ENCODE results near the gene LYL1. TPM values are rescaled to one million over a fixed set of nuclear protein-coding genes. Genes with fewer than 3 reads are reported as not detected.

The LYL1 gene
- total RNA-seq, 1 experiment from 2014 or later = 99.1 TPM

DNA sequence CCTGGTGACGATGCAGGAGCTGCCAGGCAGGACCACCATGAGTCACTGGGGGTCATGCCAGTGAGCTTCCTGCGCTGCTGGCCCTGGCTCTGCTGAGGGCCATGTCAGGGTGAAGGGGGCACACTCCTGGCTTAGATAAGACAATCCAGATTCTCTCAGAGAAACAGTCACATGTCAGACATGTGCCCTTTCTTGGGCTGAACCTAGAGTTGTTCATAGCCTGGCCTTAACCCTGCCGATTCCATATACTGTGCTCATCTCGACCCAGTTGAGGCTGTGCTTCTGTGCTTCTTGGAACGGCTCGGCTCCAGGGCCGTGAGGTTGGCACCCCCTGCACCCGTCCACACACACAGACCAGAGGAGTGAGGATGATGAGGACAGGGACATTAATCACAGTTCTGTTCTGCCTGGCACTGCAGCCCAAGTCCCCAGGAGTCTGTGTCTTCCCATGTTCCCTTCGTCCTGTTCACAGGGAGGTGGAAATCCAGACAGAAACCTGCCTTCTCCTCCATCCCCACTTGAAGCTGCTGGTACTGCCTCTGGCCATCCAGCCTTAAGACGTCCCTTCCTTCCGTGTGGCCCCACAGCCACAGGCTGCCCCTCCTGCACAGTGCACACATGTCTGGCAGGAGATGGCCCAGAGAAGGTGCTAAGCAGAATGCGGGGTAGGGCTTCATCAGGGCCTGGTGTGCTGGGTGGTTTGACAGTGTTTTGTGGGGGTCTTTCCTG is 50.0 kb downstream of the LYL1 start:
- Histone ChIP-seq H4K20me1 (ENCODE audit: insufficient read depth, low read depth, low read length) (no peaks in the 10 kb centered on the region), H3K79me2 (ENCODE audit: low read length) (no peaks in the 10 kb centered on the region), H3K27ac (ENCODE audit: low read length) (no peak overlapping the region), H3K4me3 (ENCODE audit: low read length) (no peak overlapping the region), H3K4me1 (ENCODE audit: low read length) (no peaks in the 10 kb centered on the region; the same call in 1 of the 2 replicates), H3K27me3 (ENCODE audit: low read length) (no peaks in the 10 kb centered on the region), H3K9me3 (ENCODE audit: low read length) (no peaks in the 10 kb centered on the region), H2AFZ (ENCODE audit: low read length) (no peak overlapping the region), H3K9me2 (replicated peaks; ENCODE audit: insufficient read depth, low read length) (no peaks in the 10 kb centered on the region), H3K36me3 (ENCODE audit: insufficient read depth, low read length) (no peaks in the 10 kb centered on the region), H3K9ac (ENCODE audit: low read length) (no peak overlapping the region), H3K4me2 (ENCODE audit: low read depth, low read length, poor library complexity, severe bottlenecking) (no peak overlapping the region)
- no peak for DNase-seq

DNA sequence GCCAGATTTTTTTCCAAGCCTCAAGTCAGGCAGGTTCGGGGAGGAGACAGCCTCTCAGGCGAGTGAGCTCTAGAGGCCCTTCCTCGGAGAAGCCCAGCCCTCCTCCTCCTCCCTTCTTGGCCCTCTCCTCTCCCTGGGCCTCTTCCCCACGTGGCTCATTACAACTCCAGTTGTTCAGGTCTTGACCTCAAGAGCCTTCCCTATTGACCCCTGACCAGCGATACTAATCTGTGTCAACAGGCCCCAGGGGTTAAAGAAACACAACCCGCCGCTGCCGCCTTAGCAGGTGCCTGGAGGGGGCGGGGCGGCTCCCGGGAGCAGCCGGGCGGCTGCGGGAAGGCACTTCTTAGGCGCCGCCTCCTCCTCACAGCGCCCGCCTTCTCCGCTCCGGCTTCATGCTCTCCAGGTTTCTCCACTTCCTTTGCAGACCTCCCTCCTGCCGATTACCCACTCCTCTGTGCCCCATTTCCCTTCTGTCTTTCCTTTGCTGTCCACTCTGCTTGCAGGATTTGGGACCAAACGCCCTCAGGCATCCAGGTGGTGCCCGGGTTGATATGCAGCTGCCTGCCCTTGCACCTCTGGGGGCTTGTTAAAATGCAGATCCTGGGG is 51.0 kb downstream of the LYL1 start:
- Histone ChIP-seq H3K27ac (ENCODE audit: low read length) (no peak overlapping the region), H3K9me3 (ENCODE audit: low read length) (no peaks in the 10 kb centered on the region), H3K36me3 (ENCODE audit: insufficient read depth, low read length) (no peaks in the 10 kb centered on the region), H3K4me3 (ENCODE audit: low read length) (no peak overlapping the region), H3K4me2 (ENCODE audit: low read depth, low read length, poor library complexity, severe bottlenecking) (no peak overlapping the region), H3K9me2 (replicated peaks; ENCODE audit: insufficient read depth, low read length) (no peaks in the 10 kb centered on the region), H3K9ac (ENCODE audit: low read length) (no peak overlapping the region), H3K4me1 (ENCODE audit: low read length) (no peaks in the 10 kb centered on the region; the same call in 1 of the 2 replicates), H3K27me3 (ENCODE audit: low read length) (no peaks in the 10 kb centered on the region), H3K79me2 (ENCODE audit: low read length) (no peaks in the 10 kb centered on the region), H2AFZ (ENCODE audit: low read length) (no peak overlapping the region), H4K20me1 (ENCODE audit: insufficient read depth, low read depth, low read length) (no peaks in the 10 kb centered on the region)
- DNase-seq = no peak

DNA sequence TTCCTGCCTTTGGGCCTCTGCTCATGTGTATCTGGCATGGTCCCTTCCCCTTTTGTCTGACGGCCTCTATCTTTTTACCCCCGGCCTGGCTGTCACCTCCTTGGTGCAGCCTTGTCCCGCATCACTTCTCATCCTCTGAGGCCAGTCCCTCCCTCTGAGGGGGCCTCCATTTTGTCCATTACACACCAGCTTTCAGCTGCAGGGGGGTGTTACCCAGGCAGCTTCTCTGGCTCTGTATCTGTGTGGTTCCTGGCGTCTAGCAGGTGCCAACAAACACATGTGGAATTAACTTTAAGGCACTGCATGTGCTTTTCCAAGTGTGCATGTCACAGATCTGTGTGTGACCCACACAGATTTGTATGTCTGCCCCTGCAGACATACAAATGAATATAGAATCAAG is 52.4 kb downstream of the LYL1 start:
- no peaks in the 10 kb centered on the region; the same call in 1 of the 2 replicates for H3K4me1 ChIP-seq (ENCODE audit: low read length)
- no peak overlapping the region for H3K4me2 ChIP-seq (ENCODE audit: low read depth, low read length, poor library complexity, severe bottlenecking)

More for the DNA sequence above, 52.4 kb downstream of the LYL1 start:
- DNase-seq = no peak
- no peak overlapping the region for H2AFZ ChIP-seq (ENCODE audit: low read length)
- no peaks in the 10 kb centered on the region for H3K27me3 ChIP-seq (ENCODE audit: low read length)
- H3K9ac ChIP-seq (ENCODE audit: low read length) = no peak overlapping the region
- no peak overlapping the region for H3K27ac ChIP-seq (ENCODE audit: low read length)
- no peaks in the 10 kb centered on the region for H3K9me2 ChIP-seq (replicated peaks; ENCODE audit: insufficient read depth, low read length)
- no peak overlapping the region for H3K4me3 ChIP-seq (ENCODE audit: low read length)
- H3K79me2 ChIP-seq (ENCODE audit: low read length) = no peaks in the 10 kb centered on the region
- no peaks in the 10 kb centered on the region for H3K36me3 ChIP-seq (ENCODE audit: insufficient read depth, low read length)
- H3K9me3 ChIP-seq (ENCODE audit: low read length) = no peaks in the 10 kb centered on the region
- H4K20me1 ChIP-seq (ENCODE audit: insufficient read depth, low read depth, low read length) = no peaks in the 10 kb centered on the region

Other genes with a start within 250 kb of the LYL1 start
- 47.1 and 61.3 TPM in 2 replicates for gene DNASE2, start 221.4 kb downstream of the LYL1 start, total RNA-seq (2014; rRNA removed; shearing (Covaris generic); ENCODE audit: low replicate concordance)
- not detected in 2 replicates for gene KLF1, start 215.7 kb downstream of the LYL1 start, total RNA-seq (2014; rRNA removed; shearing (Covaris generic); ENCODE audit: low replicate concordance)
- 24.9 and 32.8 TPM in 2 replicates for gene GCDH, start 211.7 kb downstream of the LYL1 start, total RNA-seq (2014; rRNA removed; shearing (Covaris generic); ENCODE audit: low replicate concordance)
- 0.22 and 2.5 TPM in 2 replicates for gene SYCE2, start 183.6 kb downstream of the LYL1 start, total RNA-seq (2014; rRNA removed; shearing (Covaris generic); ENCODE audit: low replicate concordance)
- 59.7 and 92.6 TPM in 2 replicates for gene FARSA, start 169.1 kb downstream of the LYL1 start, total RNA-seq (2014; rRNA removed; shearing (Covaris generic); ENCODE audit: low replicate concordance)
- 547 and 681 TPM in 2 replicates for gene CALR, start 164.2 kb downstream of the LYL1 start, total RNA-seq (2014; rRNA removed; shearing (Covaris generic); ENCODE audit: low replicate concordance)
- 130 and 144 TPM in 2 replicates for gene RAD23A, start 157.0 kb downstream of the LYL1 start, total RNA-seq (2014; rRNA removed; shearing (Covaris generic); ENCODE audit: low replicate concordance)
- gene GADD45GIP1, start 145.6 kb downstream of the LYL1 start, total RNA-seq (2014; rRNA removed; shearing (Covaris generic); ENCODE audit: low replicate concordance) = 23.2 and 66.6 TPM in 2 replicates
- gene DAND5, start 133.3 kb downstream of the LYL1 start, total RNA-seq (2014; rRNA removed; shearing (Covaris generic); ENCODE audit: low replicate concordance) = 0.52 TPM in 1 of 2 replicates, not detected in the other
- gene NFIX, start 107.4 kb downstream of the LYL1 start, total RNA-seq (2014; rRNA removed; shearing (Covaris generic); ENCODE audit: low replicate concordance) = 0.04 and 0.18 TPM in 2 replicates
- gene TRMT1, start 13.9 kb upstream of the LYL1 start, total RNA-seq (2014; rRNA removed; shearing (Covaris generic); ENCODE audit: low replicate concordance) = 35.9 and 69.7 TPM in 2 replicates
- gene NACC1, start 15.4 kb upstream of the LYL1 start, total RNA-seq (2014; rRNA removed; shearing (Covaris generic); ENCODE audit: low replicate concordance) = 28.0 and 76.4 TPM in 2 replicates
- 47.0 and 103 TPM in 2 replicates for gene STX10, start 47.5 kb upstream of the LYL1 start, total RNA-seq (2014; rRNA removed; shearing (Covaris generic); ENCODE audit: low replicate concordance)
- 7.3 and 15.9 TPM in 2 replicates for gene IER2, start 47.6 kb upstream of the LYL1 start, total RNA-seq (2014; rRNA removed; shearing (Covaris generic); ENCODE audit: low replicate concordance)